Measurements from ENCODE around the gene TMEM214.

DNA sequence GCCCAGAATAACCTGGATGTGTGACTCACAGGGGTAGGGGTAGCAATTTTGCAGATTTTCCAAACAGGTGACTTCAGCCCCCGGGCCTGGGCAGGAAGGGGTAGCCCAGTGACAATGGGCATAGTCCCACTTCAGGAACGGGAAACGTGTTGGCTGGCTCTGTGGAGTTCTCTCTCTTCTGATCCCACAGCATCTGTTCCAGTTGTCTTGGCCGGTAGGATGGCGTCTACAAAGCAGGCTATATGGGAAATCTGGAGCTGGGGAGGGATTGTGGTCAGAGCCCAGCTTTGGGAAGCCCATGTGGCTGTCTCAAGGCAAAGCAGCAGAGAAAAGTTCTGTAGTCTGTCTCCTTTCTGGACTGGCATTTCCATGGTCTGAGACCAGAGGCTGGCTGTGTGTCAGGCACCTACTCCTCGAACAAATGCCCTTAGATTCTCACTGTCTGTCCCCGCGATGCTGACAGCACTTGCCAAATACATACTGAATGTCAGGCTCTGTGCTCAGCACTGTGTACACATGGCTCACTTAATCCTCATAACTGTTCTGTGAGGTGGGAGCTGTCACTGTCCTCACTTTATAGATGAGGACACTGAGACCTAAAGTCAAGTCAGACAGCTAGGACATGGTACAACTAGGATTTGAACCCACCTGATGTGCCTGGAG lies 17.9 kb upstream of the TMEM214 start:
- TF ChIP-seq CTCF (IDR thresholded peaks at IDR 0.05), result no peak
- TF ChIP-seq POLR2A (IDR thresholded peaks at IDR 0.05), result no peak
